Measurements from ENCODE around the gene EML6. TPM values are rescaled to one million over a fixed set of nuclear protein-coding genes. Genes with fewer than 3 reads are reported as not detected.

The EML6 gene
- total and polyA plus RNA-seq, 2 of the 8 experiments (the other 6 are each of a cell fraction or from before 2014, with no cell fraction given) = 1.2 to 1.6 TPM

DNA sequence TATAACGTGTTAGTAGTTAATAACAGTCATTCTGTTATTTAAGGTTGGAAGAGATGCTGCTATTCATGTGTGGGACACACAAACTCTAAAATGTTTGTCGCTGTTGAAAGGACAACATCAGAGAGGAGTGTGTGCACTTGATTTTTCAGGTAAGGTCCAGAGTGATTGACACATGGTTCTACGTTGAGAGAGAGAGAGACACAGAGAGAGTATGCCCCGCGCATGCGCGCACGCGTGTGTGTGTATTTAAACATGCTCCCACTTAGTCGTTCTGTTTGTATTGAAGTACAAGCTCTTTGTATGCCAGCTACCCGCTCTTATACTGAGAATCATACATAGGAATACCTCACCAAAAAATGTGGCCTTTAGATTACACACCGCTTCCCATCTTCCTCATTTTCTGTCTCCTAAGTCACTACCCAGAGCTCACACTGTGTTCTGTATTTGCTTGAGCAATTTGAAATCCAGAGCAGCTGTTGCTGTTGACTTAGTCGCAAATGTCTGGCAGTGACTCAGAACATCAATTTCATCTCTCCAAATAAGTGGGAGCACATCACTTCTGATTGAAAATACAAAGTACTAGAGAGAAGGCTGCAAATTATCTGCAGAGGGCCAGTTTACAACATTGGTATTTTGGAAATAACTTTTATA, 148.1 kb downstream of the EML6 start:
- Histone ChIP-seq H2BK12ac (ENCODE audit: low read depth, low read length) (no peak overlapping the region), H4K91ac (replicated peaks; ENCODE audit: insufficient read length, low read length) (no peak overlapping the region), H3K27ac (ENCODE audit: low read depth, low read length) (no peak overlapping the region), H4K20me1 (replicated peaks in 1 of 2; ENCODE audit: control insufficient read depth in 1 of 2, insufficient read depth in 2 of 2, low read length in 2 of 2) (no peaks in the 10 kb centered on the region), H3K23ac (ENCODE audit: insufficient read length) (no peak overlapping the region), H2BK120ac (replicated peaks; ENCODE audit: low read depth, low read length) (no peak overlapping the region), H3K4me3 (ENCODE audit: extremely low read depth in 1 of 4, insufficient read depth in 2 of 4, low read depth in 3 of 4, low read length in 4 of 4) (no peak overlapping the region), H4K5ac (ENCODE audit: insufficient read length, low read depth, low read length) (no peak overlapping the region), H3K4me2 (ENCODE audit: insufficient read depth in 1 of 2, low read depth in 2 of 2, low read length in 2 of 2) (no peak overlapping the region), H3K9ac (replicated peaks in 1 of 4; ENCODE audit: extremely low read depth in 1 of 4, low read depth in 3 of 4, low read length in 3 of 4) (no peak overlapping the region), H2BK20ac (ENCODE audit: low read length) (no peak overlapping the region), H3K56ac (replicated peaks; ENCODE audit: insufficient read length, low read depth, low read length) (no peak overlapping the region), H2AK5ac (ENCODE audit: low read depth, low read length) (no peak overlapping the region), H3K27me3 (replicated peaks in 1 of 4; ENCODE audit: control insufficient read depth in 3 of 4, extremely low read depth in 1 of 4, insufficient read depth in 3 of 4, low read length in 3 of 4) (no peaks in the 10 kb centered on the region), H3K4me1 (replicated peaks in 1 of 4; ENCODE audit: control insufficient read depth in 3 of 4, insufficient read depth in 4 of 4, low read length in 3 of 4) (no peaks in the 10 kb centered on the region), H4K8ac (ENCODE audit: extremely low read depth, insufficient read depth, low read length) (no peak overlapping the region), H2AFZ (ENCODE audit: low read length) (no peak overlapping the region), H3K18ac (ENCODE audit: extremely low read depth, low read length) (no peak overlapping the region), H3K79me1 (ENCODE audit: low read depth, low read length) (no peaks in the 10 kb centered on the region), H2BK15ac (ENCODE audit: low read length) (no peak overlapping the region), H3K23me2 (ENCODE audit: low read depth, low read length) (no peaks in the 10 kb centered on the region), H3K14ac (ENCODE audit: insufficient read length) (no peak overlapping the region), H3K79me2 (ENCODE audit: control insufficient read depth in 1 of 2, insufficient read depth in 2 of 2, low read length in 2 of 2) (no peaks in the 10 kb centered on the region), H3K36me3 (ENCODE audit: control insufficient read depth in 2 of 4, insufficient read depth in 4 of 4, low read length in 3 of 4) (no peaks in the 10 kb centered on the region), H2BK5ac (ENCODE audit: low read depth, low read length) (no peak overlapping the region), H3K4ac (replicated peaks; ENCODE audit: insufficient read length, low read depth, low read length) (no peak overlapping the region), H3K9me3 (ENCODE audit: insufficient read depth in 2 of 2, low read depth in 1 of 2, low read length in 1 of 2) (no peaks in the 10 kb centered on the region)
- ChIA-PET POLR2A (ENCODE audit: partially characterized antibody) (no interaction called here), CTCF (ENCODE audit: partially characterized antibody) (no interaction called here)
- no peak for DNase-seq (ENCODE audit: low read depth in 1 of 2, low spot score in 2 of 2)
- TF ChIP-seq POU5F1 (IDR thresholded peaks at IDR 0.05; ENCODE audit: low read depth, low read length) = no peak
- no peak for TF ChIP-seq CREB1 (IDR thresholded peaks at IDR 0.05)
- no peak for TF ChIP-seq RXRA (IDR thresholded peaks at IDR 0.05; ENCODE audit: insufficient read depth, low read depth, low read length)
- TF ChIP-seq CBX8 (IDR thresholded peaks at IDR 0.05; ENCODE audit: borderline replicate concordance, low read depth, low read length) = no peak
- no peak for TF ChIP-seq ATF2 (IDR thresholded peaks at IDR 0.05; ENCODE audit: low read length)
- no peak for TF ChIP-seq NRF1 (IDR thresholded peaks at IDR 0.05; ENCODE audit: low read depth, low read length)
- TF ChIP-seq RAD21 (IDR thresholded peaks at IDR 0.05 in 1 of 2, conservative IDR thresholded peaks at IDR 0.05 in 1 of 2; ENCODE audit: low read depth in 2 of 2, low read length in 2 of 2) = no peak
- TF ChIP-seq, protein P1, sequence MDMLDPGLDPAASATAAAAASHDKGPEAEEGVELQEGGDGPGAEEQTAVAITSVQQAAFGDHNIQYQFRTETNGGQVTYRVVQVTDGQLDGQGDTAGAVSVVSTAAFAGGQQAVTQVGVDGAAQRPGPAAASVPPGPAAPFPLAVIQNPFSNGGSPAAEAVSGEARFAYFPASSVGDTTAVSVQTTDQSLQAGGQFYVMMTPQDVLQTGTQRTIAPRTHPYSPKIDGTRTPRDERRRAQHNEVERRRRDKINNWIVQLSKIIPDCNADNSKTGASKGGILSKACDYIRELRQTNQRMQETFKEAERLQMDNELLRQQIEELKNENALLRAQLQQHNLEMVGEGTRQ (IDR thresholded peaks at IDR 0.05; ENCODE audit: low read length) = no peak
- WGBS, 2 experiments (ENCODE audit: extremely low coverage in 1 of 2, insufficient coverage in 1 of 2, insufficient read length in 1 of 2, insufficient replicate concordance in 2 of 2, low coverage in 1 of 2, low lambda C conversion rate in 2 of 2, missing lambda C conversion rate in 1 of 2) = 94% methylated on average over 13 of the region's 13 CpGs; no CpG with 5 or more reads in 1 of the 2 experiments
- no peak for FAIRE-seq
